ENCODE data around the gene CEACAM8.

DNA sequence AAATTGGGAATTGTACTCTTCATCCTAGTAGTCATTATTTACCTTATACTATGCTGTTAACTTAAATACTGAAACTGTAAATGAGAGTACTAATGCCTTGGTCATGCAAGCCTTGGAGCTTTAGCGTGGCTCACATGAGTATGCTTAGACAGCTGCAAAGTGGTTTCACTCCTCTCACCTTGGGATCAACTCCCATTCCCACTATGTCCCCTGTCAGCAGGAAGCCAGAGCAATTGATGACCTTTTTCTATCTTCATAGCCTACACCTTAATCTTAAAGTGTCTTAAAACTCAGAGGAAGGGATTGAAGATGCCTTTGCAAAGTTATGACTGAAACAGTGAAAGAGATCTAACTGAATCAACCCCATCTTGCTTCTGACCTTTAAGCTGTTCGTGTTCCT, 33.2 kb upstream of the CEACAM8 start:
- TF ChIP-seq POLR2A (IDR thresholded peaks at IDR 0.05; ENCODE audit: low read depth, low read length) (no peak), POLR2AphosphoS5 (IDR thresholded peaks at IDR 0.05; ENCODE audit: low read depth, low read length) (no peak), SPI1 (IDR thresholded peaks at IDR 0.05; ENCODE audit: low read depth, low read length) (no peak)

All from GM12891 (cell line).